Breast epithelium (tissue), 3 donors: ENCODE results near the gene GREB1.

ENCODE experiments used
- CTCF ChIP-seq, 3 donors: fragments of 450-650 bp; IDR thresholded peaks; one replicate each; pipeline ENCODE4 v1.5.1; 2016 to 2017; ENCODE audit warnings: antibody characterized with exemption in 3 of 3, mild to moderate bottlenecking in 3 of 3, moderate library complexity in 3 of 3
- POLR2AphosphoS5 ChIP-seq, 3 donors: sonication (generic); formaldehyde crosslinking; IDR thresholded peaks; one replicate each; pipeline ENCODE4 v1.6.1; 2017; ENCODE audit warnings: antibody characterized with exemption in 3 of 3

DNA sequence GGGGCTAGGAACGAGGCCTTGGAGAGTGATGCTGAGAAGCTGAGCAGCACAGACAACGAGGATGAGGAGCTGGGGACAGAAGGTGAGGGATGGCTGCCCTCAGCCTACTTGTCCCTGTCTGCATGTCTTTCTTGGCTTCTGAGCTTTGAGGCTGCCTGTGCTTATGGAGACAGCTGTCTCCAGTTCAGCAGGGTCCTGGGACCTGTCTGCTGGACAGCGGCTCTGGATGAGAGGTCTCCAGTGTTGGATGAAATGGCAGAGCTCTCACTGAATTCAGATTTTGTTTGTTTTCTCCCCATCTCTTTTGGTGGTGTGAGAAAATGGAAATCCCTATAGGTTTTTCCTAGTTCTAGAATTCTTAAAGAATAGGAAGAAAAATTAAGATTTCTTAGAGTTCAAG is 81.4 kb downstream of the GREB1 start:
- TF ChIP-seq POLR2AphosphoS5 (IDR thresholded peaks at IDR 0.05): no peak
- no peak for TF ChIP-seq CTCF (IDR thresholded peaks at IDR 0.05)
